ENCODE measurements around the gene RBM3. TPM values are rescaled to one million over a fixed set of nuclear protein-coding genes. Genes with fewer than 3 reads are reported as not detected.

Gene RBM3
- total RNA-seq, 2 experiments from 2014 or later, result 191 to 195 TPM

GRCh38 chrX:48600226-48600625, 25.9 kb downstream of the RBM3 start:
- intact Hi-C loops (cut with micrococcal nuclease), result no loop called here
- CTCF ChIA-PET, result no interaction called here

DNA sequence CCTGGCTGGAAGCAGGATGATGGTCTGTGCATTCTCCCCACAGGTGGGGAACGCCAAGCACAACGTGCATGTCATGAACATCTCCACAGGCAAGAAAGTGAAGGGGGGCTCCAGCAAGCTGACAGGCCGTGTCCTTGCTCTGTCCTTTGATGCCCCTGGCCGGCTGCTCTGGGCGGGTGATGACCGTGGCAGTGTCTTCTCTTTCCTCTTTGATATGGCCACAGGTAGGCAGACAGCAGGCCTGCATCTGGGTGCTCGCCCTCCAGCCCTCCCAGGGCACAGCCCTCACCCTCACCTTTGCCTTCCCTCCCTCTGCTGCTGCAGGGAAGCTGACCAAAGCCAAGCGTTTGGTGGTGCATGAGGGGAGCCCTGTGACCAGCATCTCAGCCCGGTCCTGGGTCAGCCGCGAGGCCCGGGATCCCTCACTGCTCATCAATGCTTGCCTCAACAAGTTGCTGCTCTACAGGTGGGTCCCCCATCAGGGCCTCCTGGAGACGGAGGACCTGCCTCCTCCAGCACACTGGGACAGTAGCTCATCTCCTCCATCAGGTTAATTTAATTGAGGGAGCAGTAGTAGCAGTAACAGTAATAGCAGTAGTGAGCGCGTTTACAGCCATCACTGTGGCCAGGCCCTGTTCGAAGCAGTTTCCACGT, 27.6 kb downstream of the RBM3 start:
- Mint-ChIP-seq H3K9me3 (no peaks in the 10 kb centered on the region), H3K4me3 (no peak overlapping the region), H3K36me3 (ENCODE audit: low read depth) (peaks cover 6% of the 10 kb centered on the region), H3K4me1 (ENCODE audit: low read depth) (peaks cover 6% of the 10 kb centered on the region), H3K27ac (no peak overlapping the region), H3K27me3 (no peaks in the 10 kb centered on the region)
- no peak for TF ChIP-seq CTCF (IDR thresholded peaks at IDR 0.05)
- no peak for DNase-seq
- ChIA-PET CTCF (no interaction called here), POLR2A (interaction anchor here (0.7 kb wide), 1 partner anchor 317 kb away, joined by 3 read pairs; no protein-coding TSS in a partner anchor)
- no peak for ATAC-seq
- intact Hi-C loops (cut with micrococcal nuclease), result no loop called here

More at GRCh38 chrX:48600226-48600625, 25.9 kb downstream of the RBM3 start:
- ATAC-seq (no peak), DNase-seq (no peak)
- no peak overlapping the region for H3K4me3 Mint-ChIP-seq
- POLR2A ChIA-PET, result no interaction called here
- no peaks in the 10 kb centered on the region for H3K9me3 Mint-ChIP-seq
- H3K4me1 Mint-ChIP-seq (ENCODE audit: low read depth), result peaks cover 6% of the 10 kb centered on the region
- peaks cover 5% of the 10 kb centered on the region for H3K36me3 Mint-ChIP-seq (ENCODE audit: low read depth)
- H3K27me3 Mint-ChIP-seq, result no peaks in the 10 kb centered on the region
- no peak overlapping the region for H3K27ac Mint-ChIP-seq
- TF ChIP-seq CTCF (IDR thresholded peaks at IDR 0.05), result no peak

- H3K4me3 Mint-ChIP-seq, result no peak overlapping the region
- ATAC-seq (no peak), DNase-seq (no peak)
- H3K4me1 Mint-ChIP-seq (ENCODE audit: low read depth), result no peaks in the 10 kb centered on the region
- TF ChIP-seq CTCF (IDR thresholded peaks at IDR 0.05), result no peak
- H3K36me3 Mint-ChIP-seq (ENCODE audit: low read depth), result peaks cover 2% of the 10 kb centered on the region
- H3K9me3 Mint-ChIP-seq, result no peaks in the 10 kb centered on the region
- intact Hi-C loops (cut with micrococcal nuclease), result no loop called here
- ChIA-PET POLR2A (no interaction called here), CTCF (no interaction called here)
- no peak overlapping the region for H3K27ac Mint-ChIP-seq
- no peaks in the 10 kb centered on the region for H3K27me3 Mint-ChIP-seq
Measured at GRCh38 chrX:48604701-48605100, 30.4 kb downstream of the RBM3 start.

DNA sequence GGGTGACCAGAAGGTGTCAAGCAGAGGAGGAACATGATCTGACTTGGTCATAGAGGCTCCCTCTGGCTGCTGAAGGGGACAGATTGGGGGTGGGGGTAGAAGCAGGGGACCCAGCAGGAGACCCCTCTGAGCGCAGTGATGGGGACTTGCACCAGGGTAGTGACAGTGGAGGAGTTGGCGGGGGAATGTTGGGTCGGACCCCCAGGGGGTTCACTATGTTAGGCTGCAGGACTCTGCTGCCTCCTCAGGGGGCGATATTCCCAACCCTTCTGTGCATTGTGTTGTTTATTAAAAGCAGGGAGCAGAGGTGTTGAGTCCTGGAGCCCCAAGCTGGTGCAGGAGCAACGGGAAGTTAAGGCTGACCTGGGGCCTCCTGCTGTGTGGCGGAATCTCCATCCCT, 31.8 kb downstream of the RBM3 start:
- H3K4me3 Mint-ChIP-seq, result no peak overlapping the region
- POLR2A ChIA-PET, result no interaction called here
- H3K4me1 Mint-ChIP-seq (ENCODE audit: low read depth), result no peaks in the 10 kb centered on the region
- no peaks in the 10 kb centered on the region for H3K27me3 Mint-ChIP-seq
- no peaks in the 10 kb centered on the region for H3K9me3 Mint-ChIP-seq
- CTCF ChIA-PET, result no interaction called here
- TF ChIP-seq CTCF (IDR thresholded peaks at IDR 0.05), result no peak
- H3K36me3 Mint-ChIP-seq (ENCODE audit: low read depth), result peaks cover 2% of the 10 kb centered on the region
- intact Hi-C loops (cut with micrococcal nuclease), result no loop called here
- no peak overlapping the region for H3K27ac Mint-ChIP-seq
- no peak for DNase-seq
- no peak for ATAC-seq

- no peak overlapping the region for H3K27ac Mint-ChIP-seq
- POLR2A ChIA-PET, result no interaction called here
- no peaks in the 10 kb centered on the region for H3K9me3 Mint-ChIP-seq
- DNase-seq, result no peak
- CTCF ChIA-PET, result no interaction called here
- no peak for TF ChIP-seq CTCF (IDR thresholded peaks at IDR 0.05)
- H3K27me3 Mint-ChIP-seq, result no peaks in the 10 kb centered on the region
- intact Hi-C loops (cut with micrococcal nuclease), result no loop called here
- ATAC-seq, result no peak
- no peak overlapping the region for H3K4me3 Mint-ChIP-seq
- no peaks in the 10 kb centered on the region for H3K36me3 Mint-ChIP-seq (ENCODE audit: low read depth)
- H3K4me1 Mint-ChIP-seq (ENCODE audit: low read depth), result no peaks in the 10 kb centered on the region
Measured at GRCh38 chrX:48611703-48612102, 37.4 kb downstream of the RBM3 start.
